DMS153 treated with DMSO at 0.1 percent for 48 hours (cell line): ENCODE measurements around the gene SEC22C.

Experiments
- DNase-seq: peaks from one replicate; lab custom pipeline; 2025; ENCODE audit not compliant: unreplicated experiment; lab: John Stamatoyannopoulos, UW

Gene SEC22C

DNA sequence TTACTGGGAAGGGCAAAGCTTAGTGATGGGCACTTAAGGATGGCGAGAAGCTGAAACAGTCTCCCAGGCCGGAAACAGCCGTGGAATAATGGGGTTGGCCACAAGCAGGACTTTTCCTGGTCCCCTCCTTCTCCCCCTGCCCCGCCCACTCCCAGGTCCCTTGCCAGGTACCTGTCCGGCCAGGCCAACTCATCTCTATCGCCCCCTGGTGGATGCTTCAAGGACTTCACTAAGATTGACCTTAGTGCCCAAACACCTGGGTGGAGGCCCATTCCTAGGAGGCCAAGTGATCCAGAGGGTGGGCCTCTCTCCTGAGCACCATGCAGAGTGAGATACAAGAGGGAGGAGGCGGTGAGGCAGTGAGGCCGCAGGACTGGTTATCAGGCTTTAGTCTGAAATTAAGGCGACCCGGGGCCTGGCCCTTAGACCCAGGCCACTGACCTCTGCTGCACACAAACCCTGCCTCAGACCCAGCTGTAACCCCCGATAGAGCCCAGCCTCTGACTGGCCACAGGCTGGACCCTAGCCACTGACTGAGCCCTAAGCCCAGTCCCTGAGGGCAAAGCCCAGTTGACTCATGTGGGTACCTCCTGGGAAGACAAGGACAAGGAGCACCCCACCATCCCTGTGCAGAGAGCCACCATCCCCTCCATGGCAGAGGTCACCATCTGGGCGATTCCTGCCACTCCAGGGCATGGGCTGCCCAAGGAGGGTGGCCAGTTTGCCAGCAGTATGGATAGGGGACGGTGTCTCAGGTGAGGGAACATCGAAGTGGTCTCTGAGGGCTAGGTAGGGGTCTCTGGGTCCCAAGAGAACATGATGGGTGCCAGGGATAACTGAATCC lies 41.7 kb downstream of the SEC22C start:
- no peak for DNase-seq

DNA sequence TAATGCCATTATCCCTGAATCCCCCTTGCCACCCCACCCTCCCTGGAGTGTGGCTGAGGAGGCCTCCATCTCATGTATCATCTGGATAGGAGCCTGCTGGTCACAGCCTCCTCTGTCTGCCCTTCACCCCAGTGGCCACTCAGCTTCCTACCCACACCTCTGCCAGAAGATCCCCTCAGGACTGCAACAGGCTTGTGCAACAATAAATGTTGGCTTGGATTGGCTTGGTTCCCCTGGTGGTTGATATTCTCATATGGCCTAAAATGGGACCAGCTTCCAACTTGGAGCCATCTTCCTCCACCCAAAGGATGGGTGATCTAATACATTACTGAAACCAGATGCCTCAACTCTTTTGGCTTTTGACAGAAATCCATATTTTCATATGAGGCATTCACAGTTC lies 44.4 kb downstream of the SEC22C start:
- DNase-seq, result no peak

DNA sequence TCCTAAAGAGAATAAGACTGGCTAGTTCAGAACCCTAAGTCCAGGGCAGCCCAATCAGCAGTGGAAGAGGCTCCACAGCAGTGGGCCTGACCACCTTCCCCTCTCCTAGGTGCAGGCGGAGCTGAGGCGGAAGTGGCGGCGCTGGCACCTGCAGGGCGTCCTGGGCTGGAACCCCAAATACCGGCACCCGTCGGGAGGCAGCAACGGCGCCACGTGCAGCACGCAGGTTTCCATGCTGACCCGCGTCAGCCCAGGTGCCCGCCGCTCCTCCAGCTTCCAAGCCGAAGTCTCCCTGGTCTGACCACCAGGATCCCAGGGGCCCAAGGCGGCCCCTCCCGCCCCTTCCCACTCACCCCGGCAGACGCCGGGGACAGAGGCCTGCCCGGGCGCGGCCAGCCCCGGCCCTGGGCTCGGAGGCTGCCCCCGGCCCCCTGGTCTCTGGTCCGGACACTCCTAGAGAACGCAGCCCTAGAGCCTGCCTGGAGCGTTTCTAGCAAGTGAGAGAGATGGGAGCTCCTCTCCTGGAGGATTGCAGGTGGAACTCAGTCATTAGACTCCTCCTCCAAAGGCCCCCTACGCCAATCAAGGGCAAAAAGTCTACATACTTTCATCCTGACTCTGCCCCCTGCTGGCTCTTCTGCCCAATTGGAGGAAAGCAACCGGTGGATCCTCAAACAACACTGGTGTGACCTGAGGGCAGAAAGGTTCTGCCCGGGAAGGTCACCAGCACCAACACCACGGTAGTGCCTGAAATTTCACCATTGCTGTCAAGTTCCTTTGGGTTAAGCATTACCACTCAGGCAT lies 45.6 kb downstream of the SEC22C start:
- DNase-seq, result no peak

- DNase-seq, result no peak
Measured at GRCh38 chr3:42533161-42533897, 48.4 kb downstream of the SEC22C start.

GRCh38 chr3:42532229-42532628 lies 49.5 kb downstream of the SEC22C start:
- DNase-seq, result no peak

DNA sequence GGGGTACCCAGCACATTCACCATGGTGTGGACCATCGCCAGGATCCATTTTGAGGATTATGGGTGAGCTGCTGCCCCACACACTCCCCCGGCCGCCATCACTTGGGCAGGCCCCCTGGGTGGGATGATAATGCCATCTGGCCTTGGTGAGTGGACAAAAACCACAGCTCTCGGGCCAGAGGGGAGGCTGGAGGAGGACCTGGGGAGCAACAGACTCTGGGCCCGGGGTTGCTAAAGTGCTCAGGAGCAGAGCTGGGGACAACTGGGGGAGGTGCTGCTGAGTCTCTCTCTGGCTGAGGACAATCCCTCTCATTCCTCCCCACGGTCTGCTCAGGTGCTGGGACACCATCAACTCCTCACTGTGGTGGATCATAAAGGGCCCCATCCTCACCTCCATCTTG lies 50.3 kb downstream of the SEC22C start:
- no peak for DNase-seq

DNA sequence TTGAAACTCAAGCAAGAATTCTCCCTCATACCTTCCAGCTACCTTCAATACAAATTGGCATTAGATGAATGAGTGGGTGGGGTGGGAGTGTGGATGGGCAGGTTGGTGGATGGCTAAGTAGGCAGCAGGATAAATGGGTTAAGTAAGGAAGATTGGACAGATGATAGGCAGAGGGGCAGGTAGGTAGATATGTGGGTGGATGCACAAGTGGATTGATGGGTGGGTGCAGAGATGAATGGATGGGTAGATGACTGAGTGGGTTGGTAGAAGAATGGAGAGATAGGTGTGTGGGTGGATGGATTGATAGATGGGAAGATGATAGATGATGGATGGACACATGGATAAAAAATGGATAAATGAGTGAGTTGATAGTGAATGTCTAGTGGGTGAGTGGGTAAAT lies 51.7 kb downstream of the SEC22C start:
- DNase-seq, result no peak

DNA sequence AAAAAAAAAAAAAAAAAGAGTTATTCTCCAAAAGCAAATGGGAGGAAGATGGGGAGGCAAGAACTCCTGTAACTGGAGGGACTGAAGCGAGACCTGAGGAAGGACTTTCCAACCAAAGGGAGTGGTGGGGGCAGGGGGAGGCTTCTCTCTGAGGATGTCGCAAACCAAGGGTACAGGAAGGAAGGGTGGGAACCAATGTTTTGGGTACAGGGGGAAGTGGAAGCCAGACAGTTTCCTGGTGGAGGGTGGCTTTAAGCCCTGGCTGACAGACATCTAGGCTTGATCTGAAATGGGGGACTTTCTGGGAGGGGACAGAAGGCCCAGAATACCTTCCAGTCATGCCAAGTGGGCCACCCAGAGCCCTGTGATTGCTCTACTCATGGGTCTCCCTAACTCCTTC lies 52.3 kb downstream of the SEC22C start:
- DNase-seq, result no peak

DNA sequence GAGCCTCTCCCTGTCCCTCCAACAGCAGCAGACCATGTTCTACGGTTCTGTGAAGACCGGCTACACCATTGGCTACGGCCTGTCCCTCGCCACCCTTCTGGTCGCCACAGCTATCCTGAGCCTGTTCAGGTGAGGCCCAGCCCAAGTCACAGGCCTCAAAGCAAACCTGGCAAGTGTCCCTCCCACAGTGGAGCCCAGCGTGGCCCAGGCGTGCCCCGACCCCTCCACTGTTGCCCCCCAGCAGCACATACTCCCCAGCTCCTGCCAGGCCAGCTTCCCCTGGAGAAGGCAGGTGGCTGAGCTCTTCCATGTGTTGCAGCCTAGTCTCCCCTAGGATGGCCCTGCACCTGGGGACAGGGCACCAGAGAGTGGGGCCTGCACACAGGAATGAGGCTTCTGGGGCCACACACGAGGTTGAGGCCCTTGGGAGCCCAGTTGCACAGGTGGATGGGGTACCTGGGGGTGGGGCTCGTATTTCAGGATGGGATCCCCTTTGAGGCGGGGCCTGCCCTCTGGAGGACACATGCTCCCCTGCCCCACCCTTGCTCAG lies 54.3 kb downstream of the SEC22C start:
- no peak for DNase-seq

DNA sequence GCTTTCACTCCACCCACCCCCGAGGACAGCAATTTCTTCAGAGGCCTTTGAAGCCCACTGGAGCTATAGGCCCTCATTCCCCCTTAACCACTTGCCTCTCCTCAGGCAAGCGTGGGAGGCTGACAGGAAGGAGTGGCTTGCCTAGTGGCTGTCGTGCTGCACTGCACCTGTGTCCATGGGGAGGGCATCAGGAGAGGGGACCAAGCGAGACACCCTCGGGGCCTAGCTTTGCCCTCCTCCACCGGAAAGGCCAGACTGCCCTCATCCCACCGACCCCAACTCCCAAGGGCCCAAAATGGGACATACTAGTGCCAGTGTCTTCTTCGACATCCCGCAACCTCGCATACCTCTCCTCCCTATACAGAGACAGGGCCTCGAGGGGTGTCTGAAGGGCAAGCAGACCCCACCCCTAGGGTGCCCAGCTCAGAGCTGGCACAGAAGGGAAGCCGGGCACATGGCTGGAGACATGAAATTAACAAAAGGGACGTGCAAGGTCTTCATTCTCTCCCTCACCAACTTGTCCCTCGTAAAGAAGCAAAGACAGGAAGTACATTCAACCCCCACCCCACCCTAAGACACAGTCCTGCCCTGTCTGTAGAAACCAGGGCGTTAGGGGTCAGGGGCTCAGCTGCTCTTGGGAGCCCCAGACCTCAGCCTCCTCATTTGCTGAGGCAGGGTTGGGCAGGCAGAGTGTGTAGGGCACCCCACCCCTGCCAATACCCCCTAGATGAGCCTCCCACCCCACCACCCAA lies 55.0 kb downstream of the SEC22C start:
- no peak for DNase-seq

DNA sequence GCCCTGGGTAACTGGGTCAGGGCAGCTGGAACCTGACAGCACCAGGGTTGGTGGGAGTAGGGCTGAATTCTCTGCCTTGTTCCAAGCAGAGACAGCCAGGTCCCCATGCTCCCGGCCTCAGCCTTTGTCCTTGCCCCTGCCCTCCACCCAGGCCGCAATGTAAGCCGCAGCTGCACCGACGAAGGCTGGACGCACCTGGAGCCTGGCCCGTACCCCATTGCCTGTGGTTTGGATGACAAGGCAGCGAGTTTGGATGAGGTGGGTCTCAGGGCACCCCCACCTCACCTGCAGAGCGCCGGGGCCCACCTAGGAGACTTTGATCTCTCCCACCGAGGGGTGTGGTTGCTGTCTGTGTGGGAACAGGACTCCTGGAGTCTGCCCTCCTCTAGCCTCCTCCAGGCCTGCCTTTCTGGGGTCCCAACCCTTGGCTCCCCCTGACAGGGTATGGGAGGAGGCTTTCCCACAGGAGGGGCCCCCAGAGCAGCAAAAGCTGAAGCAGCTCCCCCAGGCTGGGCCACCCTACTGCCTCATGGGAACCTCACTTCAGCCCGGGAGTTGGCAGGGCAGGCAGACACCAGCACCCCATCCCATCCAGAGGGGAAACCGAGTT lies 55.9 kb downstream of the SEC22C start:
- no peak for DNase-seq

DNA sequence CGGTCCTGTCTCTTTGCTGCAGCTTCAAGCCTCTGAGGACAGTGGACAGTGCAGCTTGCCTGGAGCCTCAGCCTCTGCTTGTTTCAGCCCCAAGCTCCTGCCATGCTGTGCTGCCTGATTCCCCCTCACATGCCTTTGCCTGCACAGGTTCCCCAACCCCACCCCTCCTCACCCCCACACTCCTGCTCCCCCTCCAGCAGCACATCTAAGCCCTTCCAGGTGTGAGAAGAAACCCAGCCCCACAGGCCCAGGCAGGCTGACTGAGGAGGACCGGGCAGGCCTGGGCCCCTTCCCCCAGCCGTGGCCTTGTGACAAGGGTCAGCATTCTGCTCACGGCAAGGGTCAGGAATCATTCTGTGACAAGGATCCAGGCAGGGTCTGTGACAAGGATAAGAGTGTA lies 56.6 kb downstream of the SEC22C start:
- no peak for DNase-seq

- DNase-seq, result no peak
Measured at GRCh38 chr3:42524751-42525150, 57.0 kb downstream of the SEC22C start.

GRCh38 chr3:42520906-42521305 lies 60.9 kb downstream of the SEC22C start:
- DNase-seq, result no peak

- no peak for DNase-seq
Measured at GRCh38 chr3:42520336-42520735, 61.4 kb downstream of the SEC22C start.

GRCh38 chr3:42519568-42519962 lies 62.2 kb downstream of the SEC22C start:
- no peak for DNase-seq

- no peak for DNase-seq
Measured at GRCh38 chr3:42518800-42519567, 62.8 kb downstream of the SEC22C start.

DNA sequence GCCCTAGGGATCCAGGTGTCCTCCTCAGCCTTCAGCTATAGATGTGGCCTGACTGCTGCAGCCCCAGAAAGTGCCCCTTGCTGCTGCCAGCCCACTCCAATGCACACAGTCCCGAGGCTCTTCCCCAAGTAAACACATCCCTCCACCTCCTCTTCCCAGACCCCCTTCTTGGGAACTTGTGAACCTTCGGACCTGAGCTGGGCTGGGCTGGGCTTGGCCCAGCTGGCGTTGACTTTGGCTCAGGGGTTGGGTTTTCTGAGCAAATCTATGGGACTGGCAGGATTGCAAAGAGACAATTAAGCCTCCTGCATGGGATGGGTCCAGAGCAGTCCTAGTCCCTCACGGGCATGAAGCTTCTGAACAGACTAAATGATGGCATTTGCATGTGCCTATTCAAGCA lies 64.7 kb downstream of the SEC22C start:
- DNase-seq, result no peak

DNA sequence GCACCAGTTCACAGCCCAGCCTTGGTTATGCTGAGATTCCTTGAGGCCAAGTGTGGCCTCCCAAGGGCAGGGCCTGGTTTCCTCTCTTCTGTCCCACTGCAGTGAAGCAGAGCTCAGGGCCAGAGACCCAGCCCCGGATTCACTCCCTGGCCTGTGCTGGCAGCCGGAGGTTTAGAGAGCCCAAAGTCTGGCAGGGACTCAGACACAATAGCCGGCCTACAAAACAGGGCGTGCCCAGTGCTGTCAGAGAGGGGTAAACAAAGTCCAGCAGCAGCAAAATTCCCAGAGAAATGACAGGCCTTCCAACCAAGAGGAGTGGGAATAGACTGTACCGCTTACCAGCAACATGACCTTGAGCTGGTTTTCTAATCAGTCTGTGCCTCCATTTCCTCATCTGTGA lies 65.3 kb downstream of the SEC22C start:
- DNase-seq, result no peak

- DNase-seq, result no peak
Measured at GRCh38 chr3:42515976-42516375, 65.8 kb downstream of the SEC22C start.
